GM18526 (cell line): ENCODE results near the gene C16orf95.
A peak's percentile ranks its signal among the peaks of the same experiment; 100 is the strongest.

Source experiments
- POLR2A ChIP-seq: IDR thresholded peaks from 3 replicates; pipeline ENCODE4 v1.6.1; 2011; ENCODE audit not compliant: insufficient read length; ENCODE audit errors: extremely low read depth

C16orf95 gene

GRCh38 chr16:87316923-87317749, at the start of gene C16orf95:
TSS of gene C16orf95 (minus strand) at chr16:87317392. CDS start at chr16:87317242, 150 bp downstream.
- TF ChIP-seq POLR2A, result peak; percentile 82

- TF ChIP-seq POLR2A, result no peak
Measured at GRCh38 chr16:87366930-87367329, 49.7 kb upstream of the C16orf95 start.

GRCh38 chr16:87366288-87366687, 49.1 kb upstream of the C16orf95 start:
- no peak for TF ChIP-seq POLR2A

GRCh38 chr16:87365021-87365713, 48.0 kb upstream of the C16orf95 start:
- no peak for TF ChIP-seq POLR2A

- TF ChIP-seq POLR2A, result no peak
Measured at GRCh38 chr16:87363771-87364455, 46.7 kb upstream of the C16orf95 start.

GRCh38 chr16:87361916-87362619, 44.9 kb upstream of the C16orf95 start:
- no peak for TF ChIP-seq POLR2A

GRCh38 chr16:87360862-87361610, 43.8 kb upstream of the C16orf95 start:
- no peak for TF ChIP-seq POLR2A

GRCh38 chr16:87359121-87359520, 41.9 kb upstream of the C16orf95 start:
- no peak for TF ChIP-seq POLR2A

GRCh38 chr16:87358696-87359095, 41.5 kb upstream of the C16orf95 start:
- TF ChIP-seq POLR2A, result no peak

GRCh38 chr16:87358250-87358649, 41.1 kb upstream of the C16orf95 start:
- no peak for TF ChIP-seq POLR2A

- no peak for TF ChIP-seq POLR2A
Measured at GRCh38 chr16:87356491-87356853, 39.3 kb upstream of the C16orf95 start.

- TF ChIP-seq POLR2A, result no peak
Measured at GRCh38 chr16:87353613-87354012, 36.4 kb upstream of the C16orf95 start.

- no peak for TF ChIP-seq POLR2A
Measured at GRCh38 chr16:87352818-87353217, 35.6 kb upstream of the C16orf95 start.

GRCh38 chr16:87351320-87351698, 34.1 kb upstream of the C16orf95 start:
- TF ChIP-seq POLR2A, result no peak
